Natural killer cell (primary cell): Measurements from ENCODE around the gene RBFOX2. TPM values are rescaled to one million over a fixed set of nuclear protein-coding genes. Genes with fewer than 3 reads are reported as not detected.

Source experiments
- ATAC-seq, 3 donors: fragments of 150-1000 bp in 2 of 3; fragments of 200-7000 bp in 1 of 3; cut with Tn5 transposase; 1 replicate in 1 of 3; 2 replicates in 2 of 3; pipeline ENCODE4 v1.10.0; 2021; ENCODE audit warnings: mild to moderate bottlenecking in 2 of 3, moderate library complexity in 2 of 3
- DNase-seq, 2 donors: peaks; one replicate each; pipeline versions ENCODE4 v3.0.0 to v3.0.0-alpha.2; 2013 to 2021; ENCODE audit warnings: mixed read lengths in 1 of 2
- H3K27ac ChIP-seq: one replicate; pipeline ENCODE4 v1.5.1; 2013; ENCODE audit warnings: mild to moderate bottlenecking, low read length
- H3K27me3 ChIP-seq: one replicate; pipeline ENCODE4 v1.6.1; 2013; ENCODE audit warnings: low read length; ENCODE audit not compliant: control insufficient read depth, insufficient read depth
- H3K36me3 ChIP-seq: one replicate; pipeline ENCODE4 v1.6.1; 2013; ENCODE audit warnings: low read length; ENCODE audit not compliant: control insufficient read depth, insufficient read depth
- H3K4me1 ChIP-seq: one replicate; pipeline ENCODE4 v1.6.1; 2013; ENCODE audit warnings: low read length; ENCODE audit not compliant: control insufficient read depth, insufficient read depth
- H3K4me3 ChIP-seq: one replicate; pipeline ENCODE4 v1.5.1; 2013; ENCODE audit warnings: low read length
- H3K9me3 ChIP-seq: one replicate; pipeline ENCODE4 v1.6.1; 2013; ENCODE audit warnings: low read length; ENCODE audit not compliant: control insufficient read depth, insufficient read depth
- H3K27ac Mint-ChIP-seq, 2 donors: one replicate each; pipeline ENCODE4 v1.8.0; 2022; ENCODE audit warnings: mild to moderate bottlenecking in 2 of 2, mixed read lengths in 2 of 2, moderate library complexity in 1 of 2
- H3K27me3 Mint-ChIP-seq, 2 donors: one replicate each; pipeline ENCODE4 v1.8.0; 2022; ENCODE audit warnings: low read depth in 2 of 2, mixed read lengths in 2 of 2
- H3K36me3 Mint-ChIP-seq: one replicate; pipeline ENCODE4 v1.8.0; 2022; ENCODE audit warnings: mixed read lengths
- H3K4me1 Mint-ChIP-seq, 2 donors: one replicate each; pipeline ENCODE4 v1.8.0; 2022; ENCODE audit warnings: mixed read lengths in 2 of 2
- H3K4me3 Mint-ChIP-seq: one replicate; pipeline ENCODE4 v1.8.0; 2022; ENCODE audit warnings: mild to moderate bottlenecking, moderate library complexity, mixed read lengths
- H3K9me3 Mint-ChIP-seq, 2 donors: one replicate each; pipeline ENCODE4 v1.8.0; 2022; ENCODE audit warnings: mixed read lengths in 2 of 2
- WGBS: methylation state at CpG from one replicate; pipeline ENCODE4 v1.1.7; 2013; ENCODE audit warnings: missing lambda C conversion rate; ENCODE audit not compliant: insufficient coverage; 5-methylcytosine and 5-hydroxymethylcytosine counted together
- intact Hi-C: fragments of 100-400 bp; cut with micrococcal nuclease; formaldehyde crosslinking; loops from one replicate; pipeline ENCODE4 v1.14.2; 2022
- total RNA-seq, 4 donors: library from RNA; stranded (reverse); fragments of 120-200 nt in 1 of 4; gene quantifications; one replicate each; pipeline versions ENCODE4 v1.2.3 to v1.2.4, GENCODE V29; 2013 to 2022
- TF ChIP-seq, protein P1 (sequence below): fragments of 200-600 bp; IDR thresholded peaks from one replicate; pipeline ENCODE4 v1.8.0; 2022; ENCODE audit warnings: antibody characterized with exemption

Gene RBFOX2
- total RNA-seq, 3 donors from 2014 or later (not counting 1 experiment from before 2014, with no cell fraction given): 1.0 to 4.7 (median 3.0) TPM

GRCh38 chr22:35732116-35732515 is 296.5 kb downstream of the RBFOX2 start:
- peaks cover 8 to 9% of the 10 kb centered on the region in 2 donors for H3K27me3 Mint-ChIP-seq
- no peak for ATAC-seq

DNA sequence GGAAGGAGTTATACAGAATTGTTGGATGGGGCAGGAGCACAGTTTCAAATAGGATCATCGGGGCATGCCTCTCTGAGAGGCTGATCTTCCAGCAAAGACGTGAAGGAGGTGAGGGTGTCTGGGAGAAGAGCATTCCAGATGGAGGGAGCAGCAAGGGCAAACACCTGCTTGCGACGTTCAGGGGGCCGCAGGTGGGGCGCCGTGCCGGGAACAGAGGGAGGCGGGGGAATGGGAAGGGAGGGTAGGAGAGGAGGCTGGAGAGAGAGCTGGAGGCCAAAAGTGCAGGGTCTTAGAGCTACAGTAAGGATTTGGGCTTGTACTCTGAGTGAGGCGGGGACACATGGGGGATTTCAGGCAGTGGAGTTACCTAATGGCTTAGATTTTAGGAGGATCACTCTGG is 297.3 kb downstream of the RBFOX2 start:
- 82% methylated on average over 10 of the region's 10 CpGs for whole genome bisulfite sequencing
- intact Hi-C loops: no loop called here
- Mint-ChIP-seq H3K9me3 (no peaks in the 10 kb centered on the region), H3K36me3 (no peaks in the 10 kb centered on the region), H3K4me3 (no peak overlapping the region), H3K27ac (no peak overlapping the region), H3K4me1 (peaks cover 0 to 6% of the 10 kb centered on the region in 2 donors), H3K27me3 (peaks cover 8 to 12% of the 10 kb centered on the region in 2 donors)
- no peak overlapping the region for H3K4me3 ChIP-seq
- ATAC-seq: no peak
- no peak for DNase-seq
- no peaks in the 10 kb centered on the region for H3K36me3 ChIP-seq
- no peaks in the 10 kb centered on the region for H3K27me3 ChIP-seq
- TF ChIP-seq, protein P1, sequence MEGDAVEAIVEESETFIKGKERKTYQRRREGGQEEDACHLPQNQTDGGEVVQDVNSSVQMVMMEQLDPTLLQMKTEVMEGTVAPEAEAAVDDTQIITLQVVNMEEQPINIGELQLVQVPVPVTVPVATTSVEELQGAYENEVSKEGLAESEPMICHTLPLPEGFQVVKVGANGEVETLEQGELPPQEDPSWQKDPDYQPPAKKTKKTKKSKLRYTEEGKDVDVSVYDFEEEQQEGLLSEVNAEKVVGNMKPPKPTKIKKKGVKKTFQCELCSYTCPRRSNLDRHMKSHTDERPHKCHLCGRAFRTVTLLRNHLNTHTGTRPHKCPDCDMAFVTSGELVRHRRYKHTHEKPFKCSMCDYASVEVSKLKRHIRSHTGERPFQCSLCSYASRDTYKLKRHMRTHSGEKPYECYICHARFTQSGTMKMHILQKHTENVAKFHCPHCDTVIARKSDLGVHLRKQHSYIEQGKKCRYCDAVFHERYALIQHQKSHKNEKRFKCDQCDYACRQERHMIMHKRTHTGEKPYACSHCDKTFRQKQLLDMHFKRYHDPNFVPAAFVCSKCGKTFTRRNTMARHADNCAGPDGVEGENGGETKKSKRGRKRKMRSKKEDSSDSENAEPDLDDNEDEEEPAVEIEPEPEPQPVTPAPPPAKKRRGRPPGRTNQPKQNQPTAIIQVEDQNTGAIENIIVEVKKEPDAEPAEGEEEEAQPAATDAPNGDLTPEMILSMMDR: no peak
- no peaks in the 10 kb centered on the region for H3K9me3 ChIP-seq
- no peak overlapping the region for H3K27ac ChIP-seq
- no peaks in the 10 kb centered on the region for H3K4me1 ChIP-seq

More at GRCh38 chr22:35732116-35732515, 296.5 kb downstream of the RBFOX2 start:
- Mint-ChIP-seq H3K4me1 (no peaks in the 10 kb centered on the region), H3K27ac (no peak overlapping the region), H3K9me3 (no peaks in the 10 kb centered on the region), H3K36me3 (no peaks in the 10 kb centered on the region), H3K4me3 (no peak overlapping the region)
- Histone ChIP-seq H3K4me1 (no peaks in the 10 kb centered on the region), H3K9me3 (no peaks in the 10 kb centered on the region), H3K27me3 (no peaks in the 10 kb centered on the region), H3K4me3 (no peak overlapping the region), H3K36me3 (no peaks in the 10 kb centered on the region), H3K27ac (no peak overlapping the region)
- DNase-seq: no peak
- intact Hi-C loops: no loop called here
- TF ChIP-seq, protein P1: no peak
- 95% methylated on average over 9 of the region's 9 CpGs for WGBS

DNA sequence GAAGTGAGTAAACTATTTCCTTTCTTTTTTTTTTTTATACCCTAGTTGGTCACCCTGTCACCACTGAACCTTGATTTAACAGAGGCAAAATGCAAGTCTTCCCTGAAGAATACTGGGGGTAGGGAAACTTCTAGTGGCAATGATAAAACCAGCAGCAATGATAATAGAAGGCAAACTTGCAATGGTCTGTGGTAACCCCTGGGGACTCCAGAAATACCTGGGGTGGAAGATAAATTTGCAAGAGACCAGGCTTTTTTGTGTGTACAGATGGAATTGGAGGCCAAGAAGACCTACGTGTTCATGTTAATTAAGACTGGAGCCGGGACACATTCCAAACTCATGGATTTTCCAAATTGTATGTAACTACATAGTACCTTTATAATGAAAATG is 299.3 kb downstream of the RBFOX2 start:
- Histone ChIP-seq H3K4me1 (no peaks in the 10 kb centered on the region), H3K27ac (no peak overlapping the region), H3K4me3 (no peak overlapping the region), H3K9me3 (no peaks in the 10 kb centered on the region), H3K36me3 (no peaks in the 10 kb centered on the region), H3K27me3 (no peaks in the 10 kb centered on the region)
- intact Hi-C loops: no loop called here
- TF ChIP-seq, protein P1: no peak
- DNase-seq (no peak), ATAC-seq (no peak)
- 60% methylated on average over 1 of the region's 2 CpGs for whole genome bisulfite sequencing
- H3K4me1 Mint-ChIP-seq: peaks cover 0 to 16% of the 10 kb centered on the region in 2 donors
- no peak overlapping the region for H3K4me3 Mint-ChIP-seq
- no peaks in the 10 kb centered on the region for H3K36me3 Mint-ChIP-seq
- peaks cover 8 to 12% of the 10 kb centered on the region in 2 donors for H3K27me3 Mint-ChIP-seq
- H3K27ac Mint-ChIP-seq: no peak overlapping the region
- H3K9me3 Mint-ChIP-seq: no peaks in the 10 kb centered on the region

DNA sequence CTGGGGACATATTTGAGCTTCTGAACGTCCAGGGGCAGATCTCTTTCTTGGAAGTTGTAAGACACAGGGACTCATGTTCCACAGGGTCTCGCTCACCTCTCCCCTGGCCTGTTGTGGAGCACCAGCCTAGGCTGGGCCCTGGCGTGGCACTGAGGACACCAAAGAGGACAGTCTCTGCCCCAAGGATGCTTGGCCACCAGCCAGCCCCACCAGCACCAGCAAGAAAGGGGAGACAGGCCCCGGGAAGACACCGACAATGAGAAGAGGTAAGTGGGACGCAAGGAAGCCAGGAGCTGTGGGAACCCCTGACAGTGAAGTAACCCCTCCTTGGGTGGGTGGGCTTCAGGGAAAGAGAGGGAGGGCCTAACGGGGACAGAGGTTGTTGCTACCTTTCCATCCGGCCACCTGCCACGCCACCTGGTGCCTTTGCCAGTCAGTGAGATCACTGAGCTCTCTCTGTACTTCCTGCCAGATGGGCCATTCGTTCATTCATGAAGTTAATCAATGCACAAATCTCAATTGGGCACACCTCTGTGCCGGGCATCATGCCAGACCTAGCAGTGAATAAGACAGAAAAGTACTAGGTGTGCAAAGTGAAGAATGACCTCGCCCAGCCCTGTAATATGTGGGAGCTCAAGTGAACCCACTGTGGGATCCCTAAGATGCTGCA is 299.9 kb downstream of the RBFOX2 start:
- no peak overlapping the region for H3K4me3 ChIP-seq
- H3K27ac Mint-ChIP-seq: no peak overlapping the region
- TF ChIP-seq, protein P1: no peak
- H3K9me3 Mint-ChIP-seq: no peaks in the 10 kb centered on the region
- H3K4me3 Mint-ChIP-seq: no peak overlapping the region
- 83% methylated on average over 12 of the region's 12 CpGs for WGBS
- no peaks in the 10 kb centered on the region for H3K27me3 ChIP-seq
- H3K36me3 ChIP-seq: no peaks in the 10 kb centered on the region
- peaks cover 8 to 12% of the 10 kb centered on the region in 2 donors for H3K27me3 Mint-ChIP-seq
- no peak overlapping the region for H3K27ac ChIP-seq
- intact Hi-C loops: no loop called here
- H3K36me3 Mint-ChIP-seq: no peaks in the 10 kb centered on the region
- ATAC-seq (no peak), DNase-seq (no peak)
- peaks cover 0 to 16% of the 10 kb centered on the region in 2 donors for H3K4me1 Mint-ChIP-seq
- H3K9me3 ChIP-seq: no peaks in the 10 kb centered on the region
- H3K4me1 ChIP-seq: no peaks in the 10 kb centered on the region
